Activated CD4-positive, CD25-positive, alpha-beta regulatory T cell treated with anti-CD3 and anti-CD28 coated beads, Interleukin-2, amount 50 U/mL, for 24 hours (primary cell): Measurements from ENCODE around the gene CHMP2A.

Experiments
- ATAC-seq, 2 donors: fragments of 150-1000 bp; cut with Tn5 transposase; one replicate each; pipeline ENCODE4 v1.10.0; 2021; ENCODE audit warnings: mild to moderate bottlenecking in 1 of 2, moderate library complexity in 1 of 2

Gene CHMP2A

DNA sequence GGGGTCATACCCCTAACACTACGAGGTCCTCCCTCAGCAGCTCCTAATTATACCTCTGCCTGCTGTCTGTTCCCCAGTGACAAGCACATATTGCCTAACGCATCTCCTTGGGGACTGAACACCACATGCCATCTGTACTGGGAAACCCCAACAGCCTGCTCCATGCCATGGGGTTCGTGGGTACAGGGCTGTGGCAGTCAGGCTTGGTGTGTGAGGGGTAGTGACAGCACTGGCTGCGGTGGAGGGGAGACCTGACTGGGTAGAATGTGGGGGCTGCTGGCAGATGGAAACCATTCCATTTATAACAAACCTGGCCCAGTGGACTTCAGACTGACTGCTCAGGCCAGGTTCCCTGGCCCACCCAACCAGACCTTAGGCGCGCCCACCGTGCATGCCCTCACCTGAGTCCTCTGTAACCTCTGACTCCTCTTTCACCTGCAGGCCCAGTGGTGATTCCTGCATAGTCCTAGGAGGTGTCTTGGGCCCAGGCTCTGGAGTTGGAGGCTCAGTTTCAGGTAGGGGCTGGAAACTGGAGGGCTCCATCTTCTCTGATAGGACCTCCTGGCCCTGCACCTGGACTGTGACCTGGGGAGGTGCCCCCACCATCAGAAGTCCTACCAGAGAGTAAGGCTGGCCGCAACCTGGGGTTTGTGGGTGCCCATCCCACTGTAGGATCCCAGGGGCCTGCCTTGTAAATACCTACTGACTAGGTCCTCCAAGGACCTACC, 15.2 kb upstream of the CHMP2A start:
- ATAC-seq, result no peak

DNA sequence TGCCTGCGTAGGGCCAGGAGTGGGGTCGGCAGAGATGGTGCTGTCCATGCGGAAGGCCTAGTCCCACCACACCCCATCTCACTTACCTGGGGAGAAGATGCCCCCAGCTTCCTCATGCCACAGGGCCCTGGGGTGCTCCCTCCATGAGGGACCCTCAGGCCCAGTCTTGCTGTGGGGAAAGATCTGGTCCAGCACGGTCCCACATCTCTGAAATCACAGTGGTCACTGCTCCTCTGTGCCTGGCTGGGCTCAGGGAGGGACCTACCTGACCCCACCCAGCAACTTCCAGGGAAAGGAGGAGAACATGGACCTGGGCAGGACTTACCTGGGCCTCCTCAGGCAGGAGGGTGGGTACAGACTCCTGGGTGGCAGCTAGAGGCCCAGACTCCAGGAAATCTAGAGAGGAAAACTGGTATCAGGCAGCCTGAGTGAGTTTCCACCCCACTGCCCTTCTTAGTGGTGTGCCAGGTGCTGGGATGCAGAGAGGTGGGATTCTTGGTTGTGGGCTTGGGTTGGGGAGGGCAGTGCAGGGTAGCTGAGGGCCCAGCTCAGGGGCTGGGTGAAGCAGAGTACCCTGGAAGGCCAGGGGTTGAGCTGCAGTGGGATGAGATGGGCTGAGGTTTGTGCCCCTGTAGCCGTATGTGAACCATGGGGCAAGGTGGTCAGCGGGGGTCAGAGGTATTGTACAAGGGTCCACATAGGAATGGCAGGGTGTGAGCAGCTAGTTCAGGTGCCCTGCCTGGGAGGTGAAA, 14.5 kb upstream of the CHMP2A start:
- ATAC-seq, result no peak

DNA sequence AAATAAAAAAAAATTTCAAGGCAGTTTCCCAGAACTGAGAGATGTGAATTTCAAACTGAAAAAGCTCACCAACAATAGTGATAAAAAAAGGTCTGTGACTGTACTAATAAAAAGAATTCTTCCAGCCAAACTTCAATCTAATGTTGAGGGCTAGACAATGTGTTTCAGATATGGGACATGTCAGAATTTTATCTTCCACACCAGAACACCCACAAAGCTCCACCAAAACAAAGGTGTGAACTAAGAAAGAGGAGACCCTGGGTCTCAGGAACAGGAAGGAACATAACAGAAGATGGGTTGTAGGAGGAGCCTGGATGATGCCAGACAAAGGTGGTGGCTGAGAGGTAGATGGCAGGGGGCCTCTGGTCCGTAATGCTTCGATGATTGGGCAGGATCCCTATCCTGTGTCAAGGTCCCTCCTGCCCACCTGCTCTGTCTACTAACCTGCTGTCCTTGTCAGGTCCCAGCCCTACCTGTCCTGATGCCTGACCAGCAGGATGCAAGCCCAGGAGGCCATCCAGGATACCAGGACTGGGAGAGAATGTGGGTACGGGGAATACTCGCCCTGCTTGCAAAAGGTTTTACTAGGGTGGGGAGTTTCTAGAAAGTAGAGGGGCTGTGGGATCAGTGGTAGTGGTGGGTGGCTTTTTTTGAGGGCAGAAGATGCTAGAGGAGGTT, 13.7 kb upstream of the CHMP2A start:
- no peak for ATAC-seq

GRCh38 chr19:58566989-58567388, 12.1 kb upstream of the CHMP2A start:
- ATAC-seq, result no peak

- no peak for ATAC-seq
These were observed 8.9 kb upstream of the CHMP2A start for GRCh38 chr19:58563823-58564222.

- ATAC-seq, result no peak
These were observed 8.2 kb upstream of the CHMP2A start for GRCh38 chr19:58563034-58563573.

DNA sequence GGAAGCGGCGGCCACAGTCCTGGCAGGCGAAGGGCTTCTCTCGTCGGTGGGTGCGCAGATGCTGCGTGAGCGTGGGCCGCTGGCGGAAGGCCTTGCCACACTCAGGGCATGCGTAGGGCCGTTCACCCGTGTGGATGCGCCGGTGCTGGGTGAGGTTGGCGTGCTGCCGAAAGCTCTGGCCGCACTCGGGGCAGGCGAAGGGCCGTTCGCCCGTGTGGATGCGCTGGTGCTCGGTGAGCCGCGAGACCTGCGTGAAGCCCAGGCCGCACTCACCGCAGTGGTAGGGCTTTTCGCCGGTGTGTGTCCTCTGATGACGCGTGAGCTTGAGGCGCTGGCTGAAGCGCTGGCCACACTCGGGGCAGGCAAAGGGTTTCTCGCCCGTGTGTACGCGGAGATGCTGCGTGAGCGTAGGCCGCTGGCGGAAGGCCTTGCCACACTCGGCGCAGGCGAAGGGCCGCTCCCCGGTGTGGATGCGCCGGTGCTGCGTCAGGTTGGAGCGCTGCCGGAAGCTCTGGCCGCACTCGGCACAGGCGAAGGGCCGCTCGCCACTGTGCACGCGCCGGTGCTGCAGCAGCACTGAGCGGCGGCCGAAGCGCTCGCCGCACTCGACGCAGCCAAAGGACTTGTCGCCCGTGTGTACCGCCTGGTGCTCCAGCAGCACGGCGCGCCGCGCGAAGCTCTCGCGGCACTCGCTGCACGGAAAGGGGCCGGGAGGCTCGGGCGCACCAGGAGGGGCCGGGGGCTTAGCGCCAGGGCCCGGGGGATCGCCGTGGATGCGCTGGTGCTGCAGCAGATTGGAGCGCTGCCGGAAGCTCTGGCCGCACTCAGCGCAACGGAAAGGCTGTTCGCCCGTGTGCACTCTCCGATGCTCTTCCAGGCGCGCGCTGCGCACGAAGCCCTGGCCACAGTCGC, 7.5 kb upstream of the CHMP2A start:
- ATAC-seq, result no peak

GRCh38 chr19:58561373-58562121, 6.6 kb upstream of the CHMP2A start:
- no peak for ATAC-seq

- no peak for ATAC-seq
These were observed 6.0 kb upstream of the CHMP2A start for GRCh38 chr19:58560921-58561320.

DNA sequence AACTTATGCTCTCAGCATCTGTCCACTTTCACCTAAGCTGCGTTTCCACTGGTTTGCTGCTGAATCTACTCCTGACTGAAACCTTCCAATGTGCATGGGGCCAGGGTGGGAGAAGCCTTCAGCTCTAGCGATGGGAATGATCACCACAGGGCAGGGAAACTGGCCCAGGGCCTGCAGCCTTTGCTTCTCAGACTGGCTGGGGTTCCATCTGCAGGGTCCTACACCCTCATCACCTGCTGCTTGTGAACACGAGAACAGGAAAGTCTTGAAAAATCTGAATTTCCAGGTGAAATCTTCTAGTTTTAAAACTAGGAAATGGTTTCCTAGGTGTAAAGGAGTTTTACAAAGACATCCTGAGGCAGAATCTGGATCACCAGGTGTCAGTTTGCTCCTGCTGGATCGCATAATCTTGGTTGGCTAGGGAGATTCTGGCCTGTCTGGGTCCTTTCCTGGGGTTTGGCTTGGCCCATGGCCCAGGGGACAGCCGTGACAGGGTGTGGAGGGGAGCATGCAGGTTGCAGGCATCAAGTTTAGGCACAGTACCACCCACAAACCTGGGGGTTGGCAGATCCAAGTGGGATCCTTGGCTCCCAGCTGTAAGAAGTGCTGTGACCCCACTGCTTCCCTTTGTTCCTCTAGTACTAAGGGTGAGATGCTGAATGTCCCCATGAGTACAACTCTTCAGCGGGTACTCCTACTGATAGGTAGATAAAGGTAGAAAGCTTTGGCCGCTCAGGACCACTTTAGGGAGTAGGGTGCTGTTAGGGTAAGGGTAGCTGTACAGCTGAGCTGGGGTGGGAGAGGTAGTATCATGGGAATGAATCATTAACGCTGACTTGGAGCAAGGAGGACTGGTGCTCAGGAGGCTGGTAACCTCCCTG, 5.3 kb upstream of the CHMP2A start:
- no peak for ATAC-seq

DNA sequence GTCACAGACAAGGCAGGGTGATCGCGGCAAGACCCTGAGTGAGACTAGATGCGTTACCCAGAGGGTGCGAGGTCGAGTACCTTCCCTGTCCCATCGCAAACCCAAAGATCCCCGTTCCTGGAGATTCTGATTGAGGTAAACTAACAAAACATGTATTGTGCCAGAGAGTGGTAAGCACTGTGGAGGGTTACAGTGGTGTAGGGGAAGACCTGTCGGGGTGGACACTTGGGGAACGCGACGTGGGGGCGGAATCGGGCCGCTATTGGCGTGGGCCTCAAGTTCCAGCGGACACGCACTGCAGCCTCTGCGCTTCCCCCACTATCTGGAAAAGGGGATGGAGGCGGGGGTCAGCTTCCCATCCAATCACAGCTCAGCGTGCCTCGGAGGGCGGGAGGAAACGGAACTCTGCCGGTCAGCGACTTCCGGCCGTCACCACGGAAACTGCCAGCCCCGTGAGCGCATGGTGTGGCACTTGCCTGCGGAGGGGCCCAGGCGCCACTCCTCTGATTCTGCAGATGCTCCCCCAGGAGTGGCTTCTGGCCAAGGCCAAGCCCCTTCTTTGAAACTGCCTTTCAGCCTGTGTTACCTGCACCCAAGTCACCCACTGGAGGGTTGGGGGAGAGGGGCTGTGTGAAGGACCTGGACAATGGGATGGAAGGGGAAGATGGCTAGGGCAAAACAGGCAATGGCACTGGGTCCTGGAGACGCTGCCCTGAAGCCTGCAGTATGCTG, 4.5 kb upstream of the CHMP2A start:
- peak; percentile 2 to 5 for ATAC-seq

DNA sequence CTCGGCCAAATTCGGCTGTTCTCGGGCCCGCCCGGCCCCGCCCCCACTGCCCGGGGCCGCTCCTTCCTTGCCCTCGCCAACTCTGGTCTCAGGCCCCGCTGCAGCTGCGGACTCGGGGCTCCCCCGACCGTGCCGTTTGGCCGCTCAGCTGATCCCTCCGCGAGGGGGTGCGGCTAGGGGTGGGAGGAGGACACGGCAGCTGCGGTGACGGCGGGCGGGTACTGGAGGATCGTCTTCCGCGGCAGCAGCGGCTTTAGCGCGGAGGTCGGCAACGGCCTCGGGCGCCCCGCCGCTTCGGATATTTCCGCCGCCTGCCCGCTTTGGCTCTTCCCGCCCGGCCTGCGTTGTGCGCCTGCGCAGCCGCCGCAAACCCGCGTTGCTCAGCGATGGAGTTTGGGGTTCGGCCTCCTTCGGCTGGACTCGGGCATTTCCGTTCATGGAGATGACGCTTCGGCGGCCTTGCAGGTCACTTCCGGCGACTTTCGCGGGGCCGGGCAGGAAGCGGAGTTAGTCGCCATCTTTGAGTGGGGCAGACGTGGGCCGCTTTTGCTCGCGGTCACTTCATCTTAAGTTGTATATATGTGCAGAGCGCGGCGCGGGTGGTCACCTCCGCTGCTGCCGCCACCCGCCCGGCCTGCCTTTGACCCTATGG, 3.8 kb upstream of the CHMP2A start:
- peak; percentile 63 to 66 for ATAC-seq

GRCh38 chr19:58558066-58558622, 3.2 kb upstream of the CHMP2A start, which contains the start of gene UBE2M:
Gene UBE2M, minus strand, starts transcription at chr19:58558611. Its CDS starts 230 bp downstream, at chr19:58558381.
- peak; percentile 3 to 6 for ATAC-seq

DNA sequence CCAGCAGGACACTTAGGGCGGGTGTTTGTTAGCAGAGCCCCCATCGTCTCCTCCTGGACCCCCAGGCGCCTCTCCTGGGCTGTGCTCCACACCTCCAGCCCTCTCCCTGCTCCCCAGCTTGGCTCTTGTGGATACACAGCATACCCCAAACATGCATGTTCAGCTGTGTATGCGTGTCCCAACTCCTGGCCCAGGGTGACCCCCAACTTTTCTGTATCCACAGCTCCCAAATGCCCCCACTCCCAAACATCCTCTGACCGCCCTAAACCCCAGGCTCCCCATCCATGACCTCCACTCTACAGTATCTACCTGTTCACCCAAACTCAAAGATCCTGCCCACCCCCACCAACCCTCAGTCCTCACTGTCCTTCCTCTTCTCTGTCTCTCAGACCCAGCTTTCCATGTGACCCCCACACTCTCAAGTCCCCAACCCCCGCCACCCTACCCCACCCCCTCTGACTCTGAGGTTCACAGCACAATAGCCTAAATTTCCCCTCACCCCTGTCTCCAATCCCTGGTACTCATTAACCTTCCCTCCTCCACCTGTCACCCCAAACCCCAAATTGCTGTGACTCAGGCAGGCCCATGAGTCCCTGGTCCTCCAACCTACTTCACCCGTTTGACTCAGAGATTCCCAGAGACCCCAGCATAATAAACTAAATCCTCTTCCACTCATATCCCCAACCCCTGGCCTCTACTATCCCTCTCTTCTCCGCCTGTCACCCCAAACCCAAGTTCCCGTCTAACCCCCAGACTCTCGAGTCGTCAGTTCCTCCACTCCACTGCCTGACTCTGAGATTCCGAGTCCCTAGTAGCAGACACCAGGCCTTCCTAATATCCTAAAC, 2.5 kb upstream of the CHMP2A start:
- ATAC-seq, result no peak

GRCh38 chr19:58556622-58557220, 1.8 kb upstream of the CHMP2A start:
- no peak for ATAC-seq

DNA sequence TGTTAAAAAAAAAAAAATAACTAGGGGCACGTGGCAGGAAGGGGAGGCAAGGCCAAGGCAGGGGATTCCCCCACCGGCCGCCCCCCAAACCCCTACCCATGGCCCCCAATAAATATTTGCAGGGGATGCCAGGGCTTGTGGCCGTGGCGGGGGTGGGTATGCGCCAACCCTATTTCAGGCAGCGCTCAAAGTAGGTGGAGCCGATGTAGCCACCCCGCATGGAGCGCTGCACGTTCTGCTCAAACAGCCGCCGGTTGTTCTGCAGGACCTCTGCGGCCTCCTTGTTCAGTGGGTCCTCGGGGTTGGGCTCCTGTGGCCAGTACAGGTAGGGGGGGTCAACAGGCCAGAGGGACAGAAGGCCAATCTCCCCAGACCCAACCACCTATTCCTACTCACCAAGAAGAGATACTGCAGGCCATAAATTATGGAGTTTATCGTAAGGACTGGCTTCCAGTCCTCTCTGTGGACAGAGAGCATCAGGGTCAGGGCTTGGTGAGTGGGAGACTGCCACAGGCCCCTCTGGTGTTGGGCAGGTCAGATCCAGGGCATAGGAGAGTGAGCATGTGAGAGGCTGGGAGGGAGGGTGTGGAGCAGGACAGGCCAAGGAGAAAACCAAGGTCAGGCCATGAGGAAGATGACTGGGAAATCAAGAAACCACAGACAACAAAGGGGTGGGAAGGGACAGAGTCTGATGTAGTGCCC, 1.2 kb upstream of the CHMP2A start:
- no peak for ATAC-seq
